Kidney (tissue), 14 donors: ENCODE results near the gene PPIB. TPM values are rescaled to one million over a fixed set of nuclear protein-coding genes. Genes with fewer than 3 reads are reported as not detected.

Source experiments
- DNase-seq, 5 donors: peaks; one replicate each; pipeline ENCODE4 v3.0.0-alpha.2; 2013 to 2020
- FAIRE-seq: peaks from 2 replicates; lab custom pipeline; 2012; peaks lifted over from hg19 to GRCh38; lab: Jason Lieb, UNC
- H3K27ac ChIP-seq, 2 donors: one replicate each; pipeline ENCODE4 v1.7.0; 2013; ENCODE audit warnings: low read depth in 2 of 2, low read length in 2 of 2, inconsistent platforms in 1 of 2
- H3K27me3 ChIP-seq: one replicate; pipeline ENCODE4 v1.7.1; 2013; ENCODE audit warnings: low read length, inconsistent platforms; ENCODE audit not compliant: control insufficient read depth, insufficient read depth
- H3K36me3 ChIP-seq, 3 donors: one replicate each; pipeline versions ENCODE4 v1.7.0 to v1.7.1; 2013; ENCODE audit warnings: low read length in 3 of 3, control low read depth in 1 of 3, inconsistent platforms in 1 of 3; ENCODE audit not compliant: insufficient read depth in 3 of 3, control insufficient read depth in 2 of 3
- H3K4me1 ChIP-seq, 3 donors: one replicate each; pipeline versions ENCODE4 v1.7.0 to v1.7.1; 2013; ENCODE audit warnings: low read length in 3 of 3, inconsistent platforms in 1 of 3, low read depth in 1 of 3; ENCODE audit not compliant: control insufficient read depth in 2 of 3, insufficient read depth in 2 of 3
- H3K4me3 ChIP-seq, 3 donors: one replicate each; pipeline versions ENCODE4 v1.7.0 to v1.8.1; 2013; ENCODE audit warnings: low read length in 3 of 3, control low read depth in 1 of 3, inconsistent platforms in 1 of 3
- H3K9ac ChIP-seq, 3 donors: one replicate each; pipeline versions ENCODE4 v1.7.0 to v1.7.1; 2013; ENCODE audit warnings: low read length in 3 of 3, control low read depth in 1 of 3, inconsistent platforms in 1 of 3
- H3K9me3 ChIP-seq, 3 donors: one replicate each; pipeline versions ENCODE4 v1.7.0 to v1.7.1; 2013; ENCODE audit warnings: low read length in 3 of 3, control low read depth in 1 of 3, inconsistent platforms in 1 of 3; ENCODE audit not compliant: control insufficient read depth in 2 of 3, insufficient read depth in 1 of 3
- CTCF ChIP-seq: IDR thresholded peaks from 3 replicates; pipeline ENCODE4 v1.5.1; 2012; ENCODE audit warnings: mild to moderate bottlenecking, moderate library complexity, borderline replicate concordance; ENCODE audit not compliant: insufficient read depth; ENCODE audit errors: extremely low read depth
- intact Hi-C: fragments of 100-400 bp; cut with DNase I; formaldehyde crosslinking; loops from one replicate; pipeline ENCODE4 v1.11.1; 2022
- polyA plus RNA-seq: library from polyadenylated mRNA; stranded (reverse); fragments of 350-450 nt; fragmentation: Illumina TruSeq; extraction: RNeasy Lipid Tissue Mini Kit (QIAGEN cat#74804); gene quantifications from one replicate; pipeline ENCODE4 v1.2.3, GENCODE V29; 2014; ENCODE audit warnings: low read depth, low replicate concordance; ENCODE audit not compliant: insufficient read depth
- total RNA-seq: library from RNA; stranded (reverse); fragmentation: NEBNext Ultra II Directional; extraction: Animal tissue kit (Norgen Biotek cat#: 25700); gene quantifications from one replicate; pipeline ENCODE4 v1.2.1, GENCODE V29; 2021
- donor health status: control.
- donor health status: control.
- donor health status: control.
- donor health status: control.
- donor health status: control.
- donor health status: DM: yes; HTN: yes; CAD: no.
- donor health status: Normal renal cell carcinoma (clear cell type).

The PPIB gene
- total and polyA plus RNA-seq, 2 donors from 2014 or later, result 484 to 705 TPM

- DNase-seq (no peak), FAIRE-seq (no peak)
Measured at GRCh38 chr15:64149893-64150578, 12.8 kb downstream of the PPIB start.

GRCh38 chr15:64149424-64149823 lies 13.4 kb downstream of the PPIB start:
- Histone ChIP-seq H3K4me1 (peaks cover 0 to 17% (median 4%) of the 10 kb centered on the region in 3 donors), H3K9me3 (no peaks in the 10 kb centered on the region), H3K4me3 (no peak overlapping the region), H3K36me3 (peaks cover 0 to 4% (median 0%) of the 10 kb centered on the region in 3 donors), H3K9ac (no peak overlapping the region), H3K27me3 (peaks cover 2% of the 10 kb centered on the region), H3K27ac (no peak overlapping the region)
- no peak for DNase-seq
- intact Hi-C loops, result no loop called here
- FAIRE-seq, result no peak
- no peak for TF ChIP-seq CTCF

More at GRCh38 chr15:64149893-64150578, 12.8 kb downstream of the PPIB start:
- Histone ChIP-seq H3K27ac (no peak overlapping the region), H3K27me3 (peaks cover 2% of the 10 kb centered on the region), H3K36me3 (peaks cover 0 to 5% (median 0%) of the 10 kb centered on the region in 3 donors), H3K4me3 (no peak overlapping the region), H3K9ac (no peak overlapping the region), H3K9me3 (no peaks in the 10 kb centered on the region), H3K4me1 (peaks cover 0 to 17% (median 4%) of the 10 kb centered on the region in 3 donors)
- no peak for TF ChIP-seq CTCF
- intact Hi-C loops, result no loop called here

- peaks cover 0 to 12% (median 4%) of the 10 kb centered on the region in 3 donors for H3K4me1 ChIP-seq
- H3K4me3 ChIP-seq, result no peak overlapping the region
- no peak overlapping the region for H3K27ac ChIP-seq
- no peaks in the 10 kb centered on the region for H3K9me3 ChIP-seq
- H3K27me3 ChIP-seq, result peaks cover 2% of the 10 kb centered on the region
- H3K9ac ChIP-seq, result no peak overlapping the region
- no peak for DNase-seq
- no peak for FAIRE-seq
- intact Hi-C loops, result no loop called here
- H3K36me3 ChIP-seq, result peaks cover 0 to under 1% (median under 1%) of the 10 kb centered on the region in 3 donors
- no peak for TF ChIP-seq CTCF
Measured at GRCh38 chr15:64148581-64148980, 14.2 kb downstream of the PPIB start.
